Gastrocnemius medialis (tissue), 4 donors: ENCODE results near the gene ARHGEF7.

Experiments
- POLR2A ChIP-seq, 2 donors: fragments of 450-650 bp; IDR thresholded peaks; one replicate each; pipeline ENCODE4 v1.6.1; 2017; ENCODE audit warnings: antibody characterized with exemption in 2 of 2, mild to moderate bottlenecking in 2 of 2, moderate library complexity in 2 of 2
- TF ChIP-seq, protein P1 (sequence below), 5 experiments: fragments of 450-650 bp in 3 of 5; fragments of 200-600 bp in 2 of 5; sonication (generic) in 2 of 5; IDR thresholded peaks in 4 of 5; conservative IDR thresholded peaks in 1 of 5; 1 replicate in 4 of 5; 2 replicates in 1 of 5; pipeline ENCODE4 v1.5.1; 2016 to 2019; ENCODE audit warnings: antibody characterized with exemption in 5 of 5, mild to moderate bottlenecking in 3 of 5, moderate library complexity in 3 of 5

DNA sequence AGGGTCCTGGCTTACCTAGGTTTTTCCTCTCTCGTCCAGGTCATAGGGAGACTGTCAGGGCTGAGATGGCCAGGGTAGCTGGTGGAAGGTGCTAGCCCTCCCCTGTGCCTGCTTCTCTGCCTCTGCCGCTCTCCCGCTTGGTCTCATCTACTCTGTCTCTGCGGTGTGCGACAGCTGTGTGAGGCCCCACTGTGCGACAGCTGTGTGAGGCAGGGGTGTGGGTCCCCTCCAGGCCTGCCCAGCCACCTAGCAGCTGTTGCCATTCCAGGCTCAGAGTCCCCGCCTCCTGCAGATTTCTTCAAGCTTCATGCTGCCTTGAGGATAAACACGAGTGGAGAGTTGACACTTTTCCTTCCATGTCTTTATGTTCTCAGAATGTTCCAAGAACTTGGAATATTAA lies 53.0 kb downstream of the ARHGEF7 start:
- TF ChIP-seq, protein P1, sequence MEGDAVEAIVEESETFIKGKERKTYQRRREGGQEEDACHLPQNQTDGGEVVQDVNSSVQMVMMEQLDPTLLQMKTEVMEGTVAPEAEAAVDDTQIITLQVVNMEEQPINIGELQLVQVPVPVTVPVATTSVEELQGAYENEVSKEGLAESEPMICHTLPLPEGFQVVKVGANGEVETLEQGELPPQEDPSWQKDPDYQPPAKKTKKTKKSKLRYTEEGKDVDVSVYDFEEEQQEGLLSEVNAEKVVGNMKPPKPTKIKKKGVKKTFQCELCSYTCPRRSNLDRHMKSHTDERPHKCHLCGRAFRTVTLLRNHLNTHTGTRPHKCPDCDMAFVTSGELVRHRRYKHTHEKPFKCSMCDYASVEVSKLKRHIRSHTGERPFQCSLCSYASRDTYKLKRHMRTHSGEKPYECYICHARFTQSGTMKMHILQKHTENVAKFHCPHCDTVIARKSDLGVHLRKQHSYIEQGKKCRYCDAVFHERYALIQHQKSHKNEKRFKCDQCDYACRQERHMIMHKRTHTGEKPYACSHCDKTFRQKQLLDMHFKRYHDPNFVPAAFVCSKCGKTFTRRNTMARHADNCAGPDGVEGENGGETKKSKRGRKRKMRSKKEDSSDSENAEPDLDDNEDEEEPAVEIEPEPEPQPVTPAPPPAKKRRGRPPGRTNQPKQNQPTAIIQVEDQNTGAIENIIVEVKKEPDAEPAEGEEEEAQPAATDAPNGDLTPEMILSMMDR (IDR thresholded peaks at IDR 0.05 in 4 of 5, conservative IDR thresholded peaks at IDR 0.05 in 1 of 5), result no peak
- TF ChIP-seq POLR2A (IDR thresholded peaks at IDR 0.05), result peak in 1 of 2 donors; percentile 6
